AG08396 (cell line): ENCODE data around the gene MYH11.
"Not testable (repeated sequence)": the region's sequence is repeated elsewhere in the genome, so short reads cannot be mapped to it uniquely, and the experiment has no call there.

Experiments used
- DNase-seq: peaks from one replicate; pipeline ENCODE4 v3.0.0; 2012; ENCODE audit warnings: low spot score, mixed read lengths

The MYH11 gene

GRCh38 chr16:15714393-15715172, 142.2 kb downstream of the MYH11 start:
- DNase-seq: no peak

GRCh38 chr16:15708997-15709396, 147.8 kb downstream of the MYH11 start:
- DNase-seq: no peak

- DNase-seq: peak; percentile 49
Observed at GRCh38 chr16:15708096-15708495, 148.7 kb downstream of the MYH11 start.

- no peak for DNase-seq
Observed at GRCh38 chr16:15707332-15707731, 149.5 kb downstream of the MYH11 start.

GRCh38 chr16:15705064-15705565, 151.7 kb downstream of the MYH11 start:
- no peak for DNase-seq

- peak; percentile 85 for DNase-seq
Observed at GRCh38 chr16:15704545-15704987, 152.3 kb downstream of the MYH11 start.

- DNase-seq: no peak
Observed at GRCh38 chr16:15703029-15703736, 153.6 kb downstream of the MYH11 start.

GRCh38 chr16:15701975-15702970, 154.6 kb downstream of the MYH11 start:
- no peak for DNase-seq

- DNase-seq: no peak
Observed at GRCh38 chr16:15701367-15701766, 155.5 kb downstream of the MYH11 start.

- DNase-seq: no peak
Observed at GRCh38 chr16:15699819-15700218, 157.0 kb downstream of the MYH11 start.

- no peak for DNase-seq
Observed at GRCh38 chr16:15694499-15694898, 162.3 kb downstream of the MYH11 start.

GRCh38 chr16:15692508-15692907, 164.3 kb downstream of the MYH11 start:
- not testable (repeated sequence) for DNase-seq

- DNase-seq: no peak
Observed at GRCh38 chr16:15691046-15691445, 165.8 kb downstream of the MYH11 start.

- DNase-seq: no peak
Observed at GRCh38 chr16:15690296-15690695, 166.5 kb downstream of the MYH11 start.

GRCh38 chr16:15689290-15689689, 167.5 kb downstream of the MYH11 start:
- no peak for DNase-seq

- no peak for DNase-seq
Observed at GRCh38 chr16:15686287-15686686, 170.5 kb downstream of the MYH11 start.

- peak; percentile 46 for DNase-seq
Observed at GRCh38 chr16:15682105-15682570, 174.7 kb downstream of the MYH11 start.

- no peak for DNase-seq
Observed at GRCh38 chr16:15677447-15677846, 179.4 kb downstream of the MYH11 start.

- no peak for DNase-seq
Observed at GRCh38 chr16:15676506-15676905, 180.3 kb downstream of the MYH11 start.

- no peak for DNase-seq
Observed at GRCh38 chr16:15674571-15674970, 182.3 kb downstream of the MYH11 start.

GRCh38 chr16:15672514-15673167, 184.2 kb downstream of the MYH11 start:
- DNase-seq: peak; percentile 91
